Smooth muscle cell of the brain vasculature (primary cell): ENCODE measurements around the gene KIFAP3.
"Not testable (repeated sequence)": the region's sequence is repeated elsewhere in the genome, so short reads cannot be mapped to it uniquely, and the experiment has no call there.

Source experiments
- DNase-seq: peaks from one replicate; pipeline ENCODE4 v3.0.0-alpha.2; 2012; ENCODE audit warnings: low read depth, low spot score

Gene KIFAP3

GRCh38 chr1:169924829-169925228 lies 149.7 kb downstream of the KIFAP3 start:
- DNase-seq: no peak

- no peak for DNase-seq
Measured at GRCh38 chr1:169924063-169924462, 150.4 kb downstream of the KIFAP3 start.

- no peak for DNase-seq
Measured at GRCh38 chr1:169921080-169921479, 153.4 kb downstream of the KIFAP3 start.

GRCh38 chr1:169918927-169919326 lies 155.6 kb downstream of the KIFAP3 start:
- DNase-seq: no peak

GRCh38 chr1:169918220-169918619 lies 156.3 kb downstream of the KIFAP3 start:
- DNase-seq: not testable (repeated sequence)

- no peak for DNase-seq
Measured at GRCh38 chr1:169915150-169915549, 159.3 kb downstream of the KIFAP3 start.

GRCh38 chr1:169914531-169914930 lies 160.0 kb downstream of the KIFAP3 start:
- DNase-seq: no peak

- no peak for DNase-seq
Measured at GRCh38 chr1:169909499-169909898, 165.0 kb downstream of the KIFAP3 start.

GRCh38 chr1:169906938-169907337 lies 167.6 kb downstream of the KIFAP3 start:
- DNase-seq: no peak

GRCh38 chr1:169904834-169905233 lies 169.7 kb downstream of the KIFAP3 start:
- no peak for DNase-seq

- DNase-seq: no peak
Measured at GRCh38 chr1:169902751-169903150, 171.7 kb downstream of the KIFAP3 start.

- no peak for DNase-seq
Measured at GRCh38 chr1:169901115-169901514, 173.4 kb downstream of the KIFAP3 start.

GRCh38 chr1:169900571-169900970 lies 173.9 kb downstream of the KIFAP3 start:
- no peak for DNase-seq

- no peak for DNase-seq
Measured at GRCh38 chr1:169899519-169900217, 174.8 kb downstream of the KIFAP3 start.

GRCh38 chr1:169896013-169896412 lies 178.5 kb downstream of the KIFAP3 start:
- DNase-seq: no peak

- DNase-seq: no peak
Measured at GRCh38 chr1:169894424-169895145, 179.9 kb downstream of the KIFAP3 start.

GRCh38 chr1:169893645-169894423 lies 180.7 kb downstream of the KIFAP3 start, which contains the start of gene SCYL3:
Gene SCYL3, minus strand, starts transcription at chr1:169893896. Its CDS starts 5,056 bp downstream, at chr1:169888840.
- peak; percentile 98 for DNase-seq

- no peak for DNase-seq
Measured at GRCh38 chr1:169892927-169893644, 181.4 kb downstream of the KIFAP3 start.

GRCh38 chr1:169892176-169892926 lies 182.1 kb downstream of the KIFAP3 start:
- no peak for DNase-seq

- DNase-seq: no peak
Measured at GRCh38 chr1:169891539-169891885, 183.0 kb downstream of the KIFAP3 start.
